HEK293 (cell line): ENCODE data around the gene C16orf95.

Experiments used
- KLF16 ChIP-seq: fragments of 450-650 bp; formaldehyde crosslinking; IDR thresholded peaks from 2 replicates; pipeline ENCODE4 v1.5.1; 2017; ENCODE audit warnings: missing biosample characterization, missing genetic modification characterization
- PRDM1 ChIP-seq: fragments of 450-650 bp; formaldehyde crosslinking; IDR thresholded peaks from 2 replicates; pipeline ENCODE4; 2016; ENCODE audit warnings: missing biosample characterization, missing genetic modification characterization
- SALL2 ChIP-seq: fragments of 450-650 bp; formaldehyde crosslinking; IDR thresholded peaks from 2 replicates; pipeline ENCODE4 v1.5.0; 2017; ENCODE audit warnings: missing biosample characterization, mild to moderate bottlenecking, missing genetic modification characterization, borderline replicate concordance
- YY2 ChIP-seq: fragments of 450-650 bp; formaldehyde crosslinking; IDR thresholded peaks from 2 replicates; pipeline ENCODE4 v1.5.1; 2016; ENCODE audit warnings: missing biosample characterization, missing genetic modification characterization
- ZBTB1 ChIP-seq: fragments of 450-650 bp; formaldehyde crosslinking; IDR thresholded peaks from 2 replicates; pipeline ENCODE4 v1.5.1; 2016; ENCODE audit warnings: missing biosample characterization, missing genetic modification characterization
- ZBTB48 ChIP-seq: fragments of 450-650 bp; formaldehyde crosslinking; IDR thresholded peaks from 2 replicates; pipeline ENCODE4 v1.5.1; 2016; ENCODE audit warnings: missing biosample characterization, missing genetic modification characterization
- ZBTB8A ChIP-seq: fragments of 450-650 bp; formaldehyde crosslinking; IDR thresholded peaks from 2 replicates; pipeline ENCODE4 v1.5.1; 2016; ENCODE audit warnings: missing biosample characterization, missing genetic modification characterization
- ZFP69B ChIP-seq: fragments of 450-650 bp; formaldehyde crosslinking; IDR thresholded peaks from 2 replicates; pipeline ENCODE4 v1.5.1; 2016; ENCODE audit warnings: missing biosample characterization, missing genetic modification characterization
- ZNF132 ChIP-seq: fragments of 450-650 bp; formaldehyde crosslinking; IDR thresholded peaks from 2 replicates; pipeline ENCODE4 v1.5.1; 2017; ENCODE audit warnings: missing biosample characterization, missing genetic modification characterization, borderline replicate concordance
- ZNF19 ChIP-seq: fragments of 450-650 bp; formaldehyde crosslinking; IDR thresholded peaks from 2 replicates; pipeline ENCODE4; 2016; ENCODE audit warnings: missing biosample characterization, missing genetic modification characterization, low read depth
- ZNF202 ChIP-seq: fragments of 450-650 bp; formaldehyde crosslinking; IDR thresholded peaks from 2 replicates; pipeline ENCODE4 v1.5.1; 2016; ENCODE audit warnings: missing biosample characterization, missing genetic modification characterization, borderline replicate concordance
- ZNF211 ChIP-seq: fragments of 450-650 bp; formaldehyde crosslinking; IDR thresholded peaks from 2 replicates; pipeline ENCODE4 v1.5.1; 2016; ENCODE audit warnings: low read depth, missing biosample characterization, missing genetic modification characterization
- ZNF23 ChIP-seq: fragments of 450-650 bp; formaldehyde crosslinking; IDR thresholded peaks from 2 replicates; pipeline ENCODE4 v1.5.1; 2016; ENCODE audit warnings: missing biosample characterization, missing genetic modification characterization, borderline replicate concordance
- ZNF248 ChIP-seq: fragments of 450-650 bp; formaldehyde crosslinking; IDR thresholded peaks from 2 replicates; pipeline ENCODE4 v1.5.1; 2017; ENCODE audit warnings: missing biosample characterization, missing genetic modification characterization
- ZNF311 ChIP-seq: fragments of 450-650 bp; formaldehyde crosslinking; IDR thresholded peaks from 2 replicates; pipeline ENCODE4 v1.5.1; 2017; ENCODE audit warnings: missing biosample characterization, missing genetic modification characterization, borderline replicate concordance
- ZNF394 ChIP-seq: fragments of 450-650 bp; formaldehyde crosslinking; IDR thresholded peaks from 2 replicates; pipeline ENCODE4 v1.5.1; 2016; ENCODE audit warnings: missing biosample characterization, missing genetic modification characterization, mild to moderate bottlenecking, moderate library complexity, borderline replicate concordance
- ZNF510 ChIP-seq: fragments of 450-650 bp; formaldehyde crosslinking; IDR thresholded peaks from 2 replicates; pipeline ENCODE4 v1.5.1; 2018; ENCODE audit warnings: mild to moderate bottlenecking, missing genetic modification characterization, missing biosample characterization; ENCODE audit not compliant: insufficient replicate concordance
- ZNF514 ChIP-seq: fragments of 450-650 bp; formaldehyde crosslinking; IDR thresholded peaks from 2 replicates; pipeline ENCODE4 v1.5.1; 2016; ENCODE audit warnings: missing biosample characterization, missing genetic modification characterization
- ZNF521 ChIP-seq: fragments of 450-650 bp; formaldehyde crosslinking; IDR thresholded peaks from 2 replicates; pipeline ENCODE4 v1.5.1; 2017; ENCODE audit warnings: missing biosample characterization, mild to moderate bottlenecking, missing genetic modification characterization
- ZNF560 ChIP-seq: fragments of 450-650 bp; formaldehyde crosslinking; IDR thresholded peaks from 2 replicates; pipeline ENCODE4 v1.5.1; 2017; ENCODE audit warnings: missing biosample characterization, missing genetic modification characterization, borderline replicate concordance
- ZNF610 ChIP-seq: fragments of 450-650 bp; formaldehyde crosslinking; IDR thresholded peaks from 2 replicates; pipeline ENCODE4 v1.5.1; 2016; ENCODE audit warnings: missing biosample characterization, missing genetic modification characterization, borderline replicate concordance
- ZNF624 ChIP-seq: fragments of 450-650 bp; formaldehyde crosslinking; IDR thresholded peaks from 2 replicates; pipeline ENCODE4 v1.5.1; 2017; ENCODE audit warnings: missing biosample characterization, missing genetic modification characterization
- ZNF626 ChIP-seq: fragments of 450-650 bp; sonication (Bioruptor Pico); formaldehyde crosslinking; IDR thresholded peaks from 2 replicates; pipeline ENCODE4 v1.5.1; 2018; ENCODE audit warnings: missing biosample characterization, missing genetic modification characterization, inconsistent platforms
- ZNF629 ChIP-seq: fragments of 450-650 bp; formaldehyde crosslinking; IDR thresholded peaks from 2 replicates; pipeline ENCODE4 v1.5.1; 2017; ENCODE audit warnings: missing biosample characterization, missing genetic modification characterization
- ZNF670 ChIP-seq: fragments of 450-650 bp; formaldehyde crosslinking; IDR thresholded peaks from 2 replicates; pipeline ENCODE4 v1.5.1; 2016; ENCODE audit warnings: missing biosample characterization, missing genetic modification characterization, low read depth
- ZNF677 ChIP-seq: fragments of 450-650 bp; IDR thresholded peaks from 2 replicates; pipeline ENCODE4 v1.5.0; 2018; ENCODE audit warnings: missing biosample characterization, mild to moderate bottlenecking, missing genetic modification characterization, moderate library complexity
- ZNF76 ChIP-seq: fragments of 450-650 bp; formaldehyde crosslinking; IDR thresholded peaks from 2 replicates; pipeline ENCODE4; 2016; ENCODE audit warnings: low read depth, missing biosample characterization, missing genetic modification characterization, borderline replicate concordance
- ZNF776 ChIP-seq: fragments of 450-650 bp; formaldehyde crosslinking; IDR thresholded peaks from 2 replicates; pipeline ENCODE4 v1.5.0; 2017; ENCODE audit warnings: missing biosample characterization, missing genetic modification characterization, borderline replicate concordance
- ZNF791 ChIP-seq: fragments of 450-650 bp; formaldehyde crosslinking; IDR thresholded peaks from 2 replicates; pipeline ENCODE4 v1.5.1; 2016; ENCODE audit warnings: missing biosample characterization, missing genetic modification characterization
- TF ChIP-seq, protein P1 (sequence below): fragments of 450-650 bp; formaldehyde crosslinking; IDR thresholded peaks from 2 replicates; pipeline ENCODE4 v1.5.1; 2016; ENCODE audit warnings: missing biosample characterization, missing genetic modification characterization
- TF ChIP-seq, protein P2 (sequence below): fragments of 450-650 bp; formaldehyde crosslinking; IDR thresholded peaks from 2 replicates; pipeline ENCODE4 v1.5.1; 2016; ENCODE audit warnings: missing biosample characterization, missing genetic modification characterization
- TF ChIP-seq, protein P3 (sequence below): fragments of 450-650 bp; formaldehyde crosslinking; IDR thresholded peaks from 2 replicates; pipeline ENCODE4 v1.5.1; 2017; ENCODE audit warnings: missing biosample characterization, missing genetic modification characterization
- TF ChIP-seq, protein P4 (sequence below): fragments of 450-650 bp; formaldehyde crosslinking; IDR thresholded peaks from 2 replicates; pipeline ENCODE4 v1.5.0; 2017; ENCODE audit warnings: missing biosample characterization, missing genetic modification characterization, borderline replicate concordance

The C16orf95 gene

DNA sequence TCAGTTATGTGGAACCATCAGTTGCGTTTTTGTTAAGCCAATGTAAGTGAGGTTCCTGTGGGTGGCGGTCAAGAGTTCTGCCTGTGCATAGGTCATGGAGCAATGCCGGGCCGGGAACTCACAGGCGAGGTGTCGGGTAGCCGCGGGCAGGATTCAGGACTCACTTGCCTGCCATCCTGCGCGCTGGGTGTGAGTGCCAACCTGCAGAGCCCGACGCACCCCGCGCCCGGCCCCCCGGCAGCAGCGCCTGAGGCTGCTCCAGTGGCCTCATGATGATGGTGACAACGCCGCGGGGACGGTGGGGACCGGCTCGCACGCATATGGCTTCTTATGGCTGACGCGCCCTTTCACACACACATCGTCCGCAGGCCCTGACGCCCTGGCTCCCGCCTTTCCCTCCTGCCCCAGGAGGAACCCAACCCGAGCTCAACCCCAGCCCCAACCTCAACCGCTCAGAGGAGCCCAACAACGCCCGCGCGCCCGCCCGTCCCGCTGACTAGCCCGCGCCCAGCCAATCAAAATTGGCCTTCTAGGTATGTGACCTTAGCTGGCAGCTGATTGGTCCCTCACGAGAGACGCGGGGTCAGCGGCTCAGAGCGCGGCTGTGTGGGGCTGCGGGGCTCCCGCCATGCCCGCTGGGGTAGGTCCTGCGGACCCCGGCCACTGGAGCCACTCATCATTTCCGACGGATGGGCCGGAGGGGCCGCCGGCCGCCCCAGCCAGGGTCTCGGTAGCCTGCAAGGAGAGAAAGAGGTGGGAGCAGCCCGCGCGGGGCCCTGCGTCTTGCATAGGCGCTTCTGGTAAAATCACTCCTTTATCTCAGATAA is at the start of gene C16orf95 (continued):
- no peak for TF ChIP-seq ZNF521
- no peak for TF ChIP-seq ZNF202 (tag by site-specific recombination)
- peak; percentile 60 for TF ChIP-seq YY2 (tag by site-specific recombination)
- TF ChIP-seq ZNF670 (tag by site-specific recombination), result no peak
- no peak for TF ChIP-seq ZNF677
- no peak for TF ChIP-seq ZNF629 (tag by site-specific recombination)
- TF ChIP-seq ZFP69B, result peak; percentile 58
- TF ChIP-seq, protein P1, sequence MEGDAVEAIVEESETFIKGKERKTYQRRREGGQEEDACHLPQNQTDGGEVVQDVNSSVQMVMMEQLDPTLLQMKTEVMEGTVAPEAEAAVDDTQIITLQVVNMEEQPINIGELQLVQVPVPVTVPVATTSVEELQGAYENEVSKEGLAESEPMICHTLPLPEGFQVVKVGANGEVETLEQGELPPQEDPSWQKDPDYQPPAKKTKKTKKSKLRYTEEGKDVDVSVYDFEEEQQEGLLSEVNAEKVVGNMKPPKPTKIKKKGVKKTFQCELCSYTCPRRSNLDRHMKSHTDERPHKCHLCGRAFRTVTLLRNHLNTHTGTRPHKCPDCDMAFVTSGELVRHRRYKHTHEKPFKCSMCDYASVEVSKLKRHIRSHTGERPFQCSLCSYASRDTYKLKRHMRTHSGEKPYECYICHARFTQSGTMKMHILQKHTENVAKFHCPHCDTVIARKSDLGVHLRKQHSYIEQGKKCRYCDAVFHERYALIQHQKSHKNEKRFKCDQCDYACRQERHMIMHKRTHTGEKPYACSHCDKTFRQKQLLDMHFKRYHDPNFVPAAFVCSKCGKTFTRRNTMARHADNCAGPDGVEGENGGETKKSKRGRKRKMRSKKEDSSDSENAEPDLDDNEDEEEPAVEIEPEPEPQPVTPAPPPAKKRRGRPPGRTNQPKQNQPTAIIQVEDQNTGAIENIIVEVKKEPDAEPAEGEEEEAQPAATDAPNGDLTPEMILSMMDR (tag by site-specific recombination), result peak; percentile 87
- no peak for TF ChIP-seq ZNF560 (tag by site-specific recombination)
- no peak for TF ChIP-seq ZNF248
- 0 out of 2 replicates have a peak, but pooled peaks have one; percentile 36 for TF ChIP-seq KLF16 (tag by site-specific recombination)
- no peak for TF ChIP-seq ZNF132 (tag by site-specific recombination)
- TF ChIP-seq, protein P2, sequence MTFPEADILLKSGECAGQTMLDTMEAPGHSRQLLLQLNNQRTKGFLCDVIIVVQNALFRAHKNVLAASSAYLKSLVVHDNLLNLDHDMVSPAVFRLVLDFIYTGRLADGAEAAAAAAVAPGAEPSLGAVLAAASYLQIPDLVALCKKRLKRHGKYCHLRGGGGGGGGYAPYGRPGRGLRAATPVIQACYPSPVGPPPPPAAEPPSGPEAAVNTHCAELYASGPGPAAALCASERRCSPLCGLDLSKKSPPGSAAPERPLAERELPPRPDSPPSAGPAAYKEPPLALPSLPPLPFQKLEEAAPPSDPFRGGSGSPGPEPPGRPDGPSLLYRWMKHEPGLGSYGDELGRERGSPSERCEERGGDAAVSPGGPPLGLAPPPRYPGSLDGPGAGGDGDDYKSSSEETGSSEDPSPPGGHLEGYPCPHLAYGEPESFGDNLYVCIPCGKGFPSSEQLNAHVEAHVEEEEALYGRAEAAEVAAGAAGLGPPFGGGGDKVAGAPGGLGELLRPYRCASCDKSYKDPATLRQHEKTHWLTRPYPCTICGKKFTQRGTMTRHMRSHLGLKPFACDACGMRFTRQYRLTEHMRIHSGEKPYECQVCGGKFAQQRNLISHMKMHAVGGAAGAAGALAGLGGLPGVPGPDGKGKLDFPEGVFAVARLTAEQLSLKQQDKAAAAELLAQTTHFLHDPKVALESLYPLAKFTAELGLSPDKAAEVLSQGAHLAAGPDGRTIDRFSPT (tag by site-specific recombination), result peak; percentile 79
- peak; percentile 18; the same call in 1 of the 2 replicates for TF ChIP-seq PRDM1
- TF ChIP-seq, protein P3, sequence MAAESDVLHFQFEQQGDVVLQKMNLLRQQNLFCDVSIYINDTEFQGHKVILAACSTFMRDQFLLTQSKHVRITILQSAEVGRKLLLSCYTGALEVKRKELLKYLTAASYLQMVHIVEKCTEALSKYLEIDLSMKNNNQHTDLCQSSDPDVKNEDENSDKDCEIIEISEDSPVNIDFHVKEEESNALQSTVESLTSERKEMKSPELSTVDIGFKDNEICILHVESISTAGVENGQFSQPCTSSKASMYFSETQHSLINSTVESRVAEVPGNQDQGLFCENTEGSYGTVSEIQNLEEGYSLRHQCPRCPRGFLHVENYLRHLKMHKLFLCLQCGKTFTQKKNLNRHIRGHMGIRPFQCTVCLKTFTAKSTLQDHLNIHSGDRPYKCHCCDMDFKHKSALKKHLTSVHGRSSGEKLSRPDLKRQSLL (tag by site-specific recombination), result no peak
- no peak for TF ChIP-seq ZNF776
- no peak for TF ChIP-seq ZNF510
- TF ChIP-seq ZNF626 (tag by site-specific recombination), result no peak
- no peak for TF ChIP-seq ZNF311 (tag by site-specific recombination)
- TF ChIP-seq SALL2 (tag by site-specific recombination), result no peak
- peak; percentile 99 for TF ChIP-seq ZBTB8A (tag by site-specific recombination)
- TF ChIP-seq ZBTB1, result no peak
- no peak for TF ChIP-seq ZNF394 (tag by site-specific recombination)
- TF ChIP-seq ZNF23 (tag by site-specific recombination), result no peak
- peak; percentile 66; the same call in 1 of the 2 replicates for TF ChIP-seq ZNF76 (tag by site-specific recombination)
- TF ChIP-seq ZNF514 (tag by site-specific recombination), result no peak
- no peak for TF ChIP-seq ZNF211 (tag by site-specific recombination)
- TF ChIP-seq ZNF610 (tag by site-specific recombination), result peak; percentile 52; the same call in 1 of the 2 replicates
- TF ChIP-seq ZNF791 (tag by site-specific recombination), result no peak
- no peak for TF ChIP-seq ZNF624 (tag by site-specific recombination)
- no peak for TF ChIP-seq ZNF19 (tag by site-specific recombination)
- TF ChIP-seq, protein P4, sequence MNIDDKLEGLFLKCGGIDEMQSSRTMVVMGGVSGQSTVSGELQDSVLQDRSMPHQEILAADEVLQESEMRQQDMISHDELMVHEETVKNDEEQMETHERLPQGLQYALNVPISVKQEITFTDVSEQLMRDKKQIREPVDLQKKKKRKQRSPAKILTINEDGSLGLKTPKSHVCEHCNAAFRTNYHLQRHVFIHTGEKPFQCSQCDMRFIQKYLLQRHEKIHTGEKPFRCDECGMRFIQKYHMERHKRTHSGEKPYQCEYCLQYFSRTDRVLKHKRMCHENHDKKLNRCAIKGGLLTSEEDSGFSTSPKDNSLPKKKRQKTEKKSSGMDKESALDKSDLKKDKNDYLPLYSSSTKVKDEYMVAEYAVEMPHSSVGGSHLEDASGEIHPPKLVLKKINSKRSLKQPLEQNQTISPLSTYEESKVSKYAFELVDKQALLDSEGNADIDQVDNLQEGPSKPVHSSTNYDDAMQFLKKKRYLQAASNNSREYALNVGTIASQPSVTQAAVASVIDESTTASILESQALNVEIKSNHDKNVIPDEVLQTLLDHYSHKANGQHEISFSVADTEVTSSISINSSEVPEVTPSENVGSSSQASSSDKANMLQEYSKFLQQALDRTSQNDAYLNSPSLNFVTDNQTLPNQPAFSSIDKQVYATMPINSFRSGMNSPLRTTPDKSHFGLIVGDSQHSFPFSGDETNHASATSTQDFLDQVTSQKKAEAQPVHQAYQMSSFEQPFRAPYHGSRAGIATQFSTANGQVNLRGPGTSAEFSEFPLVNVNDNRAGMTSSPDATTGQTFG (tag by site-specific recombination), result no peak
- TF ChIP-seq ZBTB48 (tag by site-specific recombination), result no peak; the same call in 1 of the 2 replicates
